Lower lobe of right lung (tissue), 2 donors: ENCODE measurements around the gene NCKAP5. TPM values are rescaled to one million over a fixed set of nuclear protein-coding genes. Genes with fewer than 3 reads are reported as not detected.

Source experiments
- ATAC-seq, 2 donors: fragments of 200-7000 bp; cut with Tn5 transposase; one replicate each; pipeline ENCODE4 v1.9.1; 2020 to 2022; ENCODE audit warnings: mild to moderate bottlenecking in 2 of 2, moderate library complexity in 2 of 2
- DNase-seq: peaks from one replicate; pipeline ENCODE4 v3.0.0-alpha.2; 2020
- H3K27ac ChIP-seq: fragments of 200-600 bp; one replicate; pipeline ENCODE4 v1.8.0; 2022
- H3K27me3 ChIP-seq: fragments of 200-600 bp; one replicate; pipeline ENCODE4 v1.8.0; 2022; ENCODE audit warnings: low read depth
- H3K36me3 ChIP-seq: fragments of 200-600 bp; one replicate; pipeline ENCODE4 v1.8.0; 2022; ENCODE audit warnings: mild to moderate bottlenecking
- H3K4me1 ChIP-seq: fragments of 200-600 bp; one replicate; pipeline ENCODE4 v1.8.0; 2022
- H3K4me3 ChIP-seq: fragments of 200-600 bp; one replicate; pipeline ENCODE4 v1.8.0; 2022; ENCODE audit warnings: mild to moderate bottlenecking
- H3K9me3 ChIP-seq: fragments of 200-600 bp; one replicate; pipeline ENCODE4 v1.8.0; 2022
- intact Hi-C: fragments of 100-400 bp; cut with DNase I; formaldehyde crosslinking; loops from one replicate; pipeline ENCODE4 v1.11.0; 2022
- total RNA-seq: library from RNA; stranded (reverse); fragmentation: NEBNext Ultra II Directional; extraction: Animal tissue kit (Norgen Biotek cat#: 25700); gene quantifications from one replicate; pipeline ENCODE4 v1.2.1, GENCODE V29; 2021
- TF ChIP-seq, protein P1 (sequence below): fragments of 200-600 bp; IDR thresholded peaks from one replicate; pipeline ENCODE4 v1.8.0; 2022; ENCODE audit warnings: antibody characterized with exemption, mild to moderate bottlenecking
- donor health status: DM: no; HTN: yes; CAD: no; lungs with severe emphysema.

The NCKAP5 gene
- total RNA-seq, 1 donor from 2014 or later = 34.6 TPM

DNA sequence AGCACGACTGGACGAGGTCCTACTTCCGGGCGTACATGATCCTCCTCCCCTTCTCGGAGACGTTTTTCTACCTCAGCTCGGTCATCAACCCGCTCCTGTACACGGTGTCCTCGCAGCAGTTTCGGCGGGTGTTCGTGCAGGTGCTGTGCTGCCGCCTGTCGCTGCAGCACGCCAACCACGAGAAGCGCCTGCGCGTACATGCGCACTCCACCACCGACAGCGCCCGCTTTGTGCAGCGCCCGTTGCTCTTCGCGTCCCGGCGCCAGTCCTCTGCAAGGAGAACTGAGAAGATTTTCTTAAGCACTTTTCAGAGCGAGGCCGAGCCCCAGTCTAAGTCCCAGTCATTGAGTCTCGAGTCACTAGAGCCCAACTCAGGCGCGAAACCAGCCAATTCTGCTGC, 923.1 kb downstream of the NCKAP5 start:
- TF ChIP-seq, protein P1, sequence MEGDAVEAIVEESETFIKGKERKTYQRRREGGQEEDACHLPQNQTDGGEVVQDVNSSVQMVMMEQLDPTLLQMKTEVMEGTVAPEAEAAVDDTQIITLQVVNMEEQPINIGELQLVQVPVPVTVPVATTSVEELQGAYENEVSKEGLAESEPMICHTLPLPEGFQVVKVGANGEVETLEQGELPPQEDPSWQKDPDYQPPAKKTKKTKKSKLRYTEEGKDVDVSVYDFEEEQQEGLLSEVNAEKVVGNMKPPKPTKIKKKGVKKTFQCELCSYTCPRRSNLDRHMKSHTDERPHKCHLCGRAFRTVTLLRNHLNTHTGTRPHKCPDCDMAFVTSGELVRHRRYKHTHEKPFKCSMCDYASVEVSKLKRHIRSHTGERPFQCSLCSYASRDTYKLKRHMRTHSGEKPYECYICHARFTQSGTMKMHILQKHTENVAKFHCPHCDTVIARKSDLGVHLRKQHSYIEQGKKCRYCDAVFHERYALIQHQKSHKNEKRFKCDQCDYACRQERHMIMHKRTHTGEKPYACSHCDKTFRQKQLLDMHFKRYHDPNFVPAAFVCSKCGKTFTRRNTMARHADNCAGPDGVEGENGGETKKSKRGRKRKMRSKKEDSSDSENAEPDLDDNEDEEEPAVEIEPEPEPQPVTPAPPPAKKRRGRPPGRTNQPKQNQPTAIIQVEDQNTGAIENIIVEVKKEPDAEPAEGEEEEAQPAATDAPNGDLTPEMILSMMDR = no peak
- Histone ChIP-seq H3K9me3 (no peaks in the 10 kb centered on the region), H3K4me3 (no peak overlapping the region), H3K27ac (no peak overlapping the region), H3K36me3 (no peaks in the 10 kb centered on the region), H3K4me1 (no peaks in the 10 kb centered on the region), H3K27me3 (no peaks in the 10 kb centered on the region)
- peak; percentile 47 to 67 for ATAC-seq
- no peak for DNase-seq
- intact Hi-C loops = no loop called here

DNA sequence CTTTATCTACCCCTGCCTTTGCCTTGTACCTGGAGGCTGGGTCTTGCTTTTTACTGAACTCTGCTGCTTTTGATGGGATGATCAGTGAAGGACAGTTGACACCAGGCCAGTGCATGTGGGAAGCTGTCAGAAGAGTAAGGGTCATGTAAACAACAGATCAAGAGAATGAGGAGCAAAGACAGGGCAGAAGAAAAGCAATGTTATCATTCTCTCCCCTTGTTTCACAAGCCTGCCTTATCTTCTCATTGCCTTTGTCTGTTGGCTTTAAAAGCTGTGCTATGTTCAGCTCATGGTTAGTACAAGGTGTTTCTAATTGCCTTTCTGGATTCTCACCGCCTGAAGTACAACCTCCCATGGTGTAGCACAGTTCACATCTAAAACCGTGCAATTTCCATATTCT, 925.8 kb downstream of the NCKAP5 start:
- H3K27me3 ChIP-seq = no peaks in the 10 kb centered on the region
- intact Hi-C loops = no loop called here
- no peaks in the 10 kb centered on the region for H3K9me3 ChIP-seq
- no peaks in the 10 kb centered on the region for H3K4me1 ChIP-seq
- H3K27ac ChIP-seq = no peak overlapping the region
- no peak for ATAC-seq
- DNase-seq = no peak
- H3K4me3 ChIP-seq = no peak overlapping the region
- no peaks in the 10 kb centered on the region for H3K36me3 ChIP-seq
- TF ChIP-seq, protein P1 = no peak

DNA sequence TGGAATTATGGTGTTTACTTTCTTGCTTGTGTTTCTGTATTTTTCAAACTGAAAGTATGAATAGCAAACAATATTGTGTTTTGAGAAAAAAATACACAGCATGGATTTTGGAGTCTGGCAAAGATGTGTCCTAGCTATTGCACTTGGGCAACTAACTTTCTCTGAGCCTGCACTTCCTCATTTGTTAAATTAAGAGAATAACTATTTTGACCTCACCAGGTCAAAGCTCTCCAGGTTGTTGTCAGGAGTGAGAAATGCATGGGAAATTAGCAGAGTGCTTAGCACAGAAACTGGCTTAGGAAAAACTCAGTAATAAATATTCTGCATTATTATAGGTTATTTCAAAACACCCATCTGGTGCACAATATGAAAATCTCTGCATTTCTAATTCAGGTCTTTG, 926.4 kb downstream of the NCKAP5 start:
- Histone ChIP-seq H3K27ac (no peak overlapping the region), H3K27me3 (no peaks in the 10 kb centered on the region), H3K4me3 (no peak overlapping the region), H3K36me3 (no peaks in the 10 kb centered on the region), H3K9me3 (no peaks in the 10 kb centered on the region), H3K4me1 (no peaks in the 10 kb centered on the region)
- ATAC-seq (no peak), DNase-seq (no peak)
- intact Hi-C loops = no loop called here
- TF ChIP-seq, protein P1 = no peak

DNA sequence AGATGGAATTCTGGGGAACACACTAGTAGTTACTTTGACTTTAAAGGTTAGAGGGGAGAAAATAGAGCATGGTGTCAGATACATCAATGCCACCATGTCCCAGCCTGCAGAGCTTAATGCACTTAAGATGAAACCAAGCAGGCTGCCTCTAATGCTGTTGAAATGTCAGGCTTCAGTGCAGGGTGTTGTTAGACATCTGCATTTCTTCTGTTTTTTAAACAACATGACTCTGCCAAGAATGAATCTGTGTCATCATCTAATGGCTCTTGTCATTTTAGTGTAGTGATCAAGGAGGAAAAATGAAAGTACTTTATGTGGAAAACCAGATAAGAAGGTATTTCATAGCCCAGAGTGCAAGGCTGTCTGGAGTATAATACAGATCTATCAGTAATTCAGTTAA, 928.1 kb downstream of the NCKAP5 start:
- no peaks in the 10 kb centered on the region for H3K36me3 ChIP-seq
- H3K4me3 ChIP-seq = no peak overlapping the region
- TF ChIP-seq, protein P1 = no peak
- H3K9me3 ChIP-seq = no peaks in the 10 kb centered on the region
- no peak for DNase-seq
- intact Hi-C loops = no loop called here
- no peaks in the 10 kb centered on the region for H3K27me3 ChIP-seq
- no peak for ATAC-seq
- H3K27ac ChIP-seq = no peak overlapping the region
- no peaks in the 10 kb centered on the region for H3K4me1 ChIP-seq

DNA sequence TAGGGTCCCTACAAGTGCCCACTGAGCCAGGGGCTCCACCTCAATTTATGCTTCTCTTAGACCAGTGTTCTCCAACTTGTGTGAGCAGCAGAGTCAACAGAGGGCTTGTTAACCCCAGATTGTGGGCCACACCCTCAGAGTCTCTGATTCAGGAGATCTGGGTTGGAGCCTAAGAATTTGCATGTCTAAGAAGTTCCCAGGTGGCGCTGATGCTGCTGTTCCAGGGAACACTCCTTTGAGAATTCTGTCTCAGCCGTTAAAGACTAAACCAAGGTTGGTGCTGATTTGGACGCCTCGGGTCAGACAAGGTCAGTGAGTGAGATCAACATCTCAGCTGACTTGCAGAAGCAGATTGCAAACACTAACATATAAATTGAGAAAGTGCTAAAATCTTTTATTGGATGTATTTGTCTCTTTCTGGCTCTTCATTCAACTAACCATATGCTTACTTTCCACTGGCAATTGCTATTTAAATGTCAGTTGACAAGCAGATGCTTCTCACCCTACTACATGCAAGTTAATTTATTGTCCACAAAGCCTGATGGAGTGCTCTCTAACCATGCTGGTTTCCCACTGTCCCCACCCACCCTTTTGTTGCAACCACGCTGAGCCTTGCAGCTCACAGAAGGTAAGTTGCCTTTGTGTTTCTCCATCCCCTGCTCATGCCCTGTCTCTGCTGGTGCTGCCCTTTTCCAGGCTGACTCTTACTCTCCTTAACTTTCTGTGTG, 929.8 kb downstream of the NCKAP5 start:
- TF ChIP-seq, protein P1 = no peak
- H3K27ac ChIP-seq = no peak overlapping the region
- H3K27me3 ChIP-seq = no peaks in the 10 kb centered on the region
- H3K4me3 ChIP-seq = no peak overlapping the region
- ATAC-seq (no peak), DNase-seq (no peak)
- no peaks in the 10 kb centered on the region for H3K9me3 ChIP-seq
- no peaks in the 10 kb centered on the region for H3K36me3 ChIP-seq
- no peaks in the 10 kb centered on the region for H3K4me1 ChIP-seq
- intact Hi-C loops = no loop called here
